Activated T-cell treated with anti-CD3 and anti-CD28 coated beads, Interleukin-2, amount 50 U/mL, for 72 hours (primary cell): ENCODE results near the gene UBTD2. TPM values are rescaled to one million over a fixed set of nuclear protein-coding genes. Genes with fewer than 3 reads are reported as not detected.
A peak's percentile ranks its signal among the peaks of the same experiment; 100 is the strongest.

Experiments used
- ATAC-seq, 2 donors: fragments of 150-1000 bp; cut with Tn5 transposase; replicated peaks in 1 of 2; 2 replicates each; pipeline ENCODE4 v1.10.0; 2021; ENCODE audit warnings: moderate library complexity in 2 of 2, mild to moderate bottlenecking in 1 of 2
- DNase-seq, 2 donors: peaks; one replicate each; pipeline ENCODE4 v3.0.0; 2021 to 2022; ENCODE audit warnings: mixed read lengths in 1 of 2
- H3K27ac Mint-ChIP-seq: one replicate; pipeline ENCODE4 v1.8.0; 2022; ENCODE audit warnings: mild to moderate bottlenecking, moderate library complexity, mixed read lengths
- H3K27me3 Mint-ChIP-seq: one replicate; pipeline ENCODE4 v1.8.0; 2022; ENCODE audit warnings: low read depth, mixed read lengths
- H3K36me3 Mint-ChIP-seq, 2 donors: one replicate each; pipeline ENCODE4 v1.8.0; 2022; ENCODE audit warnings: mixed read lengths in 2 of 2, mild to moderate bottlenecking in 1 of 2; ENCODE audit not compliant: insufficient read depth in 2 of 2
- H3K4me1 Mint-ChIP-seq: one replicate; pipeline ENCODE4 v1.8.0; 2022; ENCODE audit warnings: low read depth, mixed read lengths
- H3K4me3 Mint-ChIP-seq, 2 donors: one replicate each; pipeline ENCODE4 v1.8.0; 2022; ENCODE audit warnings: mild to moderate bottlenecking in 2 of 2, mixed read lengths in 2 of 2, moderate library complexity in 2 of 2
- H3K9me3 Mint-ChIP-seq, 2 donors: one replicate each; pipeline ENCODE4 v1.8.0; 2022; ENCODE audit warnings: mixed read lengths in 2 of 2
- total RNA-seq, 2 donors: library from RNA; stranded (reverse); gene quantifications; one replicate each; pipeline ENCODE4 v1.2.3, GENCODE V29; 2022

Gene UBTD2
- total RNA-seq, 2 donors from 2014 or later = 6.5 to 7.2 TPM

GRCh38 chr5:172178301-172178987, 105.1 kb downstream of the UBTD2 start:
- peak; percentile 58 to 61 for DNase-seq
- Mint-ChIP-seq H3K9me3 (no peaks in the 10 kb centered on the region), H3K27me3 (no peaks in the 10 kb centered on the region), H3K4me3 (peak overlapping the region; percentile 72 to 97), H3K36me3 (peaks cover 14 to 19% of the 10 kb centered on the region in 2 donors), H3K27ac (peak overlapping the region; percentile 81), H3K4me1 (peaks cover 95% of the 10 kb centered on the region)
- peak; percentile 6 to 8 for ATAC-seq

GRCh38 chr5:172177176-172177575, 106.4 kb downstream of the UBTD2 start:
- Mint-ChIP-seq H3K27ac (peak overlapping the region; percentile 76), H3K27me3 (no peaks in the 10 kb centered on the region), H3K36me3 (peaks cover 11 to 12% of the 10 kb centered on the region in 2 donors), H3K9me3 (no peaks in the 10 kb centered on the region), H3K4me3 (peak overlapping the region; percentile 72 to 97), H3K4me1 (peaks cover 96% of the 10 kb centered on the region)
- DNase-seq (no peak), ATAC-seq (no peak)

DNA sequence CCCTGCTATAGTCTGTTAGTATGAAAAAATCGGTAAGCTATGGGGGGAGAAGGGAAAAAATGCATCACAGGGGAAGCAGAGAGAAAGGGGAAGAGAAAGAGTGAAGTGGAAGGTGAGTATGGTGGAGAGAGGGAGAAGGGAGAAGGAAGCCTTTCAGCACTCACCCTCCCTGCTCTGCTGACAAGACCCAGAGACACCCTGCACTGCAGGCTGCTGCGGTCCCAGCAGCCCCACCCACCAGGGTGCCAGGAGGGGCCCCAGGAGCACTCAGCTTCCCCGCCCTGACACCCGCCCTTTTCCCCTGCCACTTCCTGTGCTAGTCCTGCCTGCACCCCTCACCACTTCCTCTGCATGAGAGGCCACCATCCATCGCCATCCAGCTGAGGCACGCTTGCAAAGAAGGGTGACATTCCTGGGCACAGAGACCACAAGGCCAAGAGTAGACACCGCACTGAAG, 108.3 kb downstream of the UBTD2 start:
- H3K4me1 Mint-ChIP-seq = peaks cover 98% of the 10 kb centered on the region
- peak overlapping the region; percentile 58 for H3K27ac Mint-ChIP-seq
- H3K27me3 Mint-ChIP-seq = no peaks in the 10 kb centered on the region
- peaks cover 6 to 7% of the 10 kb centered on the region in 2 donors for H3K36me3 Mint-ChIP-seq
- H3K9me3 Mint-ChIP-seq = no peaks in the 10 kb centered on the region
- ATAC-seq = peak; percentile 74 to 79
- peak; percentile 86 to 90 for DNase-seq
- H3K4me3 Mint-ChIP-seq = peak overlapping the region; percentile 96 to 97

DNA sequence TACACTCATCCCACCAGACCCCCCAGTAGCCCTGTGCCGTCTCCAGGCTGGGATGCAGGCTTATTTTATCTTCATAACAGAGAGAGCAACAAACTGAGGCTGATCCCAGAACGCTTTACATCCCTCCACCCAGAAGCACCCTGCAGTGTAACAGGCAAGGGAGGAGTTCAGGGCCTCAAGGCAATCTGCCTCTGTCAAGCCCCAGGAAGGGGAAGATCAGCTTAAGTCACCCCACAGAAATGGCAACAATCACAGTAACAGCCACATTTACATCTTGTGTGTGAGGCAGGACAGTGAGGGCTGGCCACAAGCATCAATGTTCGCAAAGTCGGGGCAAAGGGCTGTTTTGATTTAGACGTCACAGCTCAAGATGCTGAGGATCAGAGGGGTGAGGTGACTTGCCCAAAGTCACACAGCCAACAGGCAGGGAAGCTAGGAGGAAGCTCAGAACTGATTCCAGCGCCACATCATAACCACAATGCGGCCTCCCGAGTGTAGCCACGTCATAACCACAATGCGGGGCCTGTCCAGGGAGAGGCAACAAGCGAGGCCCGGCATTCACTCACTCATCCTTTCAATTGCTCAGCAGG, 109.9 kb downstream of the UBTD2 start:
- Mint-ChIP-seq H3K4me3 (peak overlapping the region; percentile 96 to 97), H3K27ac (peak overlapping the region; percentile 58), H3K4me1 (peaks cover 98% of the 10 kb centered on the region), H3K36me3 (peaks cover 7 to 9% of the 10 kb centered on the region in 2 donors), H3K27me3 (no peaks in the 10 kb centered on the region), H3K9me3 (no peaks in the 10 kb centered on the region)
- ATAC-seq (peak; percentile 40 to 44), DNase-seq (peak; percentile 83 to 85)

DNA sequence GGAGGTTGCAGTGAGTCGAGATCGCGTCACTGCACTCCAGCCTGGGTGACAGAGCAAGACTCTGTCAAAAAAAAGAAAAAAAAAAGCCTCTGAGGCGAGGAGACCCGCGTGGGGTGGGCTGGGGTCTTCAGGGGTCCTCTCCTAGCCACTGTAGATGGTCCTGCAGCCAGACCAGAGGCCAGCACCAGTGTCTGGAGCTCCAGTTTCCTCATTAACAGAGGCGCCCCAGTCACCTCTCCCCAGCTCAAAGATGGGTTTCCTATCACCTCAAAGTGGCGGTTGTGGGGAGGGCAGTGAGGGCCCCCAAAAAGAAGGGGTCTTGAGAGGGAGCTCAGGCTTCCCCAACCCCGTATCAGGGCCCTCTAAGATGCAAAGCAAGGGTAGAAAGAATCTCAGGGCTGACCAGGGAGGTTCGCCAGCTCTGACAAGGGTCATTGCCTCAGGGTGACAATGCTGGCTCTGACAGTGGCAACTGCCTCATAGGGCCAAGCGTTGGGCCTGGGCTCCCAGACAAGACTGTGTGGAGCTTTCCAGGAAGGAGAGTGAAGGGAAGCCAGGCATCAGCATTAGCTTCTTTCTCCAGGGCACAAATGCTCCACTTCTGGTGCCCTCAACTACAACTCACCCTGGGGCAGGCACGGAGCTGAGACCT, 110.5 kb downstream of the UBTD2 start:
- H3K36me3 Mint-ChIP-seq = peaks cover 5 to 6% of the 10 kb centered on the region in 2 donors
- DNase-seq (peak in 1 of 2 donors; percentile 15), ATAC-seq (no peak)
- H3K27ac Mint-ChIP-seq = peak overlapping the region; percentile 58
- H3K4me3 Mint-ChIP-seq = peak overlapping the region; percentile 96 to 97
- no peaks in the 10 kb centered on the region for H3K9me3 Mint-ChIP-seq
- H3K4me1 Mint-ChIP-seq = peaks cover 98% of the 10 kb centered on the region
- no peaks in the 10 kb centered on the region for H3K27me3 Mint-ChIP-seq

- Mint-ChIP-seq H3K4me3 (no peak overlapping the region), H3K27ac (peak overlapping the region; percentile 74), H3K27me3 (no peaks in the 10 kb centered on the region), H3K9me3 (no peaks in the 10 kb centered on the region), H3K36me3 (peaks cover 5 to 7% of the 10 kb centered on the region in 2 donors), H3K4me1 (peaks cover 90% of the 10 kb centered on the region)
- ATAC-seq (no peak), DNase-seq (no peak)
Observed at GRCh38 chr5:172171118-172171517, 112.4 kb downstream of the UBTD2 start.

DNA sequence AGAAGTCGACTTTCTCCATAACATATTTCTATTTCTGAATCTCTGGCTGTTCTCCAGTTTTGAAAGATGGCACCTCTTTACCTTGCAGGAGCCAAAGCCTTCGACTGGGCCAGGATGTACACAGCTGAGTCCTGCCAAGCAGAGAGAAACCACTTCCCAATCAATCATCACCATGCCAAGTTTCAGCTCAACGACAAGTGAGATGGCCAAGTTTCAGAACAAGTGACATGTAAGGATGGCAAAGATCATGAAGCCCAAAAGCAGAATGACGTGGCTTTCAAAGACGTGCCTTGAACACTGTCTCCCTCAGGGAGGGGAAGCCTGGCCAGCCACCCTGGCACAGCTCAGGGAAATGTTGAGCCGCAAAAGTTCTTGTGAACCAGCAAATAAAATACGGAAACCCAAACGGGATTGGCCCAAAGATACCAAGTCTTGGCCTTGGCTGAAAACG, 113.3 kb downstream of the UBTD2 start:
- Mint-ChIP-seq H3K36me3 (peaks cover 5 to 7% of the 10 kb centered on the region in 2 donors), H3K27ac (peak overlapping the region; percentile 12), H3K9me3 (no peaks in the 10 kb centered on the region), H3K4me1 (peaks cover 84% of the 10 kb centered on the region), H3K27me3 (no peaks in the 10 kb centered on the region), H3K4me3 (peak overlapping the region; percentile 54 to 60)
- ATAC-seq (peak in 1 of 2 donors; percentile 25), DNase-seq (peak in 1 of 2 donors; percentile 24)

GRCh38 chr5:172169216-172169615, 114.3 kb downstream of the UBTD2 start:
- DNase-seq (no peak), ATAC-seq (no peak)
- Mint-ChIP-seq H3K9me3 (no peaks in the 10 kb centered on the region), H3K36me3 (peaks cover 5% of the 10 kb centered on the region in 2 donors), H3K27ac (peak overlapping the region; percentile 38), H3K27me3 (no peaks in the 10 kb centered on the region), H3K4me1 (peaks cover 84% of the 10 kb centered on the region), H3K4me3 (peak overlapping the region in 1 of 2 donors; percentile 10)

GRCh38 chr5:172168311-172168710, 115.3 kb downstream of the UBTD2 start:
- H3K9me3 Mint-ChIP-seq = no peaks in the 10 kb centered on the region
- ATAC-seq (no peak), DNase-seq (no peak)
- no peaks in the 10 kb centered on the region for H3K27me3 Mint-ChIP-seq
- H3K4me3 Mint-ChIP-seq = no peak overlapping the region
- peaks cover 81% of the 10 kb centered on the region for H3K4me1 Mint-ChIP-seq
- H3K36me3 Mint-ChIP-seq = peaks cover 3 to 5% of the 10 kb centered on the region in 2 donors
- H3K27ac Mint-ChIP-seq = peak overlapping the region; percentile 1

DNA sequence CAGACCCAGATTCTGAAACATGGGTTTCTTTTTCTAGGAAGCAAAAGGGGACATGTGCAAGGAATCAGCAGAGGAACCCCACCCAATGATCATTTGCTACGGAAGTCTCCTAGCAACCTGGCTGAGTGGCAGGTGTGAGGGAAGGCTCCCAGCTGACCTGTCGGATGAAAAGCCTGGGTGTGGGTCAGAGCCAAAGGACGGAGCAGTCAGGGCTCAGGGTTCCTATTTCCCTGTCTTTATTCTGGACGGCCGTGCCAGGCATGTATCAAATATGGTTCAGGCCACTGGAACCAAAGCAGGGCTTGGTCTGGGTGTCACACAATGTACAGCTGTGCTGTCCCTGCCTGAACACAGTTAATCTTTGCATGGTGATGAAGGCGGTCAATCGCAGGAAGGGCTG, 115.7 kb downstream of the UBTD2 start:
- peaks cover 3 to 5% of the 10 kb centered on the region in 2 donors for H3K36me3 Mint-ChIP-seq

GRCh38 chr5:172166030-172166826, 117.3 kb downstream of the UBTD2 start:
- H3K9me3 Mint-ChIP-seq = no peaks in the 10 kb centered on the region
- DNase-seq (no peak), ATAC-seq (no peak)
- H3K27me3 Mint-ChIP-seq = no peaks in the 10 kb centered on the region
- no peak overlapping the region for H3K4me3 Mint-ChIP-seq
- H3K36me3 Mint-ChIP-seq = peaks cover 4 to 7% of the 10 kb centered on the region in 2 donors
- peak overlapping the region; percentile 50 for H3K27ac Mint-ChIP-seq
- peaks cover 75% of the 10 kb centered on the region for H3K4me1 Mint-ChIP-seq

More for the DNA sequence above, 115.7 kb downstream of the UBTD2 start:
- ATAC-seq (no peak), DNase-seq (no peak)
- Mint-ChIP-seq H3K4me1 (peaks cover 78% of the 10 kb centered on the region), H3K4me3 (no peak overlapping the region), H3K27me3 (no peaks in the 10 kb centered on the region), H3K27ac (peak overlapping the region; percentile 1), H3K9me3 (no peaks in the 10 kb centered on the region)

DNA sequence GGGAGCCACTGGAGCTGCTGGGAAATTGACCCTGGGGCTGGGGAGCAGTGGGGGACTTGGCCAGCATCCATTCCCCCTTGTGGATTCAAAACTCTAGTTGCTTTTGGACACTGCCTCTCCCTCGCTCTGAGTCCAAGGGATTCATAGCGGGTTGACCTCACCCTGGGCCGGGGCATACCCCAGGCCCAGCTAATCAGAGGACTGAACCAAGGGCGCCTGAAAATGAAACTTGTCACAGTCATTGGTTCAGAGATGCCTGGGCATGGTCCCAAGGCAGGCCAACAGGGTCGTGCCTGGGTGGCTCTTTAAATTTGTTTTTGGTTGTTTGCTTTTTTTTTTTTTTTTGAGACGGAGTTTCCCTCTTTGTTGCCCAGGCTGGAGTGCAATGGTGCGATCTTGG, 118.1 kb downstream of the UBTD2 start:
- DNase-seq (no peak), ATAC-seq (no peak)
- Mint-ChIP-seq H3K4me1 (peaks cover 75% of the 10 kb centered on the region), H3K4me3 (no peak overlapping the region), H3K36me3 (peaks cover 4 to 7% of the 10 kb centered on the region in 2 donors), H3K9me3 (no peaks in the 10 kb centered on the region), H3K27ac (no peak overlapping the region), H3K27me3 (no peaks in the 10 kb centered on the region)
